Measurements from ENCODE around the gene RNF39. TPM values are rescaled to one million over a fixed set of nuclear protein-coding genes. Genes with fewer than 3 reads are reported as not detected.

Gene RNF39
- total and polyA plus RNA-seq, 2 of the 13 experiments (the other 11 are each of a cell fraction or from before 2014, with no cell fraction given) = 0.13 to 1.8 TPM

DNA sequence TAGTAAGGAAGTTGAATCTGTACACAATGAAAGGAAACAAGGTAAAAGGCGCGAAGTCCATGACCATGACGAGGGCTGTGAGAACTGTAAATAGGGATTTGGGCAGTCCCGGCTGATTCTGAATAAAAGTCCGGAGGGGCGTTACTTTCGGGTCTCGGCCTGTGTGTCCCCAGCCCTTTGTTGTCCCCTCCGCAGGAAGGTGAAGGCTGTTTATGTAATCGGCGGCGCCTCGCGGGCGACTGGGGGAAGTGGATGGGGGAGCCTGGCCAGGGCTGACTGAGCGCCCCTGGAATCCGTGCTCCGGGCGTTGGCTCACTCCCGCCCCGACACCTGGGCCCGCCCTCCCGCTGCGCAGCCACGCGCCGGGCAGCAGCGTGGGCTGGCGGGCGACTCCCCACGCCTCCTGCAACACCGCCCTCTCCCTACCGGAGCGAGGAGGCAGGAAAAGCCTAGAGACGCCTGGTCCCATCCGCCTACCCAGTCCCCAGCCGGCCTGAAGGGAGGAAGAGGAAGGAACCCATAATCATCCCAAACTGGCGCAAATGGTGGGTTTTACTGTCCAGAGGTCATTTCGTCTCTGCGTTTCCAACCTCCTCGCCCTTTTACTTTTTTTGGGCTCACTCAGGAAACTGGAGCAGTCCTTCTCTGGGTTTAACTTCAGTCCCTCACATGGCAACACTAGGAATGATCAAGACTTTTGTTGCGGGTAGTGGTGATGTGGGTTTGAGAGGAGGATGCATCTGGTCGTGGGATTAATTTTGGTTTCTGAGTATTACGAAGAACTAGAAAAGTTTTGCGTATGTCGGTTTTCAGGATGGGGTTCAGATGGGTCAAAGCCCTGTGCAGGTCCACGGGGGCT is 25.2 kb upstream of the RNF39 start (continued):
- TF ChIP-seq RFX5 (IDR thresholded peaks at IDR 0.05; ENCODE audit: low read depth, low read length) (no peak), ZNF512 (CRISPR knock-in tag; IDR thresholded peaks at IDR 0.05) (peak; percentile 55; the same call in 1 of the 2 replicates), HMGXB4 (CRISPR knock-in tag; IDR thresholded peaks at IDR 0.05; ENCODE audit: borderline replicate concordance in 1 of 2, low read depth in 1 of 2) (peak; percentile 86 to 88; a peak in 3 of 4 replicates), ZNF792 (CRISPR knock-in tag; IDR thresholded peaks at IDR 0.05) (peak; percentile 60; the same call in 1 of the 2 replicates), MIER2 (CRISPR knock-in tag; IDR thresholded peaks at IDR 0.05) (peak; percentile 61; the same call in 1 of the 2 replicates), HES4 (CRISPR knock-in tag; IDR thresholded peaks at IDR 0.05; ENCODE audit: borderline replicate concordance) (no peak), SPEN (CRISPR knock-in tag; IDR thresholded peaks at IDR 0.05; ENCODE audit: low read depth) (peak; percentile 90), MBD4 (IDR thresholded peaks at IDR 0.05; ENCODE audit: borderline replicate concordance, low read length) (no peak), KDM3A (CRISPR knock-in tag; IDR thresholded peaks at IDR 0.05; ENCODE audit: low read depth) (peak; percentile 73; the same call in 1 of the 2 replicates), ZNF274 (CRISPR knock-in tag; IDR thresholded peaks at IDR 0.05) (peak; percentile 96), DPF2 (CRISPR knock-in tag; IDR thresholded peaks at IDR 0.05; ENCODE audit: borderline replicate concordance, low read depth) (peak; percentile 69; the same call in 1 of the 2 replicates), TFDP2 (CRISPR knock-in tag; IDR thresholded peaks at IDR 0.05) (peak; percentile 81), TCF12 (IDR thresholded peaks at IDR 0.05) (no peak), TCF12 (CRISPR knock-in tag; IDR thresholded peaks at IDR 0.05) (peak; percentile 75), FOXJ3 (CRISPR knock-in tag; IDR thresholded peaks at IDR 0.05; ENCODE audit: borderline replicate concordance) (peak; percentile 86), ZNF879 (CRISPR knock-in tag; IDR thresholded peaks at IDR 0.05) (0 out of 2 replicates have a peak, but pooled peaks have one; percentile 65)
- TF ChIP-seq, protein P1, sequence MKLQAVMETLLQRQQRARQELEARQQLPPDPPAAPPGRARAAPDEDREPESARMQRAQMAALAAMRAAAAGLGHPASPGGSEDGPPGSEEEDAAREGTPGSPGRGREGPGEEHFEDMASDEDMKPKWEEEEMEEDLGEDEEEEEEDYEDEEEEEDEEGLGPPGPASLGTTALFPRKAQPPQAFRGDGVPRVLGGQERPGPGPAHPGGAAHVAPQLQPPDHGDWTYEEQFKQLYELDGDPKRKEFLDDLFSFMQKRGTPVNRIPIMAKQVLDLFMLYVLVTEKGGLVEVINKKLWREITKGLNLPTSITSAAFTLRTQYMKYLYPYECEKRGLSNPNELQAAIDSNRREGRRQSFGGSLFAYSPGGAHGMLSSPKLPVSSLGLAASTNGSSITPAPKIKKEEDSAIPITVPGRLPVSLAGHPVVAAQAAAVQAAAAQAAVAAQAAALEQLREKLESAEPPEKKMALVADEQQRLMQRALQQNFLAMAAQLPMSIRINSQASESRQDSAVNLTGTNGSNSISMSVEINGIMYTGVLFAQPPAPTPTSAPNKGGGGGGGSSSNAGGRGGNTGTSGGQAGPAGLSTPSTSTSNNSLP (IDR thresholded peaks at IDR 0.05; ENCODE audit: low read depth, low read length) = 0 out of 2 replicates have a peak, but pooled peaks have one; percentile 28
- TF ChIP-seq, protein P2, sequence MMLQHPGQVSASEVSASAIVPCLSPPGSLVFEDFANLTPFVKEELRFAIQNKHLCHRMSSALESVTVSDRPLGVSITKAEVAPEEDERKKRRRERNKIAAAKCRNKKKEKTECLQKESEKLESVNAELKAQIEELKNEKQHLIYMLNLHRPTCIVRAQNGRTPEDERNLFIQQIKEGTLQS (CRISPR knock-in tag; IDR thresholded peaks at IDR 0.05) = peak; percentile 58

All from HepG2 (cell line).